Nephron progenitor cell (in vitro differentiated cells): ENCODE measurements around the gene NXT1.
"Not testable (repeated sequence)": the region's sequence is repeated elsewhere in the genome, so short reads cannot be mapped to it uniquely, and the experiment has no call there.

ENCODE experiments used
- DNase-seq: peaks from one replicate; pipeline ENCODE4 v3.0.0; 2021
- H3K27ac Mint-ChIP-seq: 2 replicates; pipeline ENCODE4 v1.8.0; 2021; ENCODE audit warnings: mild to moderate bottlenecking, moderate library complexity, mixed read lengths
- H3K27me3 Mint-ChIP-seq: 2 replicates; pipeline ENCODE4 v1.8.0; 2021; ENCODE audit warnings: mild to moderate bottlenecking, low read depth, mixed read lengths; ENCODE audit not compliant: poor library complexity
- H3K36me3 Mint-ChIP-seq: 2 replicates; pipeline ENCODE4 v1.8.0; 2021; ENCODE audit warnings: low read depth, mixed read lengths
- H3K4me1 Mint-ChIP-seq: 2 replicates; pipeline ENCODE4 v1.8.0; 2021; ENCODE audit warnings: mixed read lengths
- H3K4me3 Mint-ChIP-seq: 2 replicates; pipeline ENCODE4 v1.8.0; 2021; ENCODE audit warnings: mild to moderate bottlenecking, moderate library complexity, mixed read lengths
- H3K9me3 Mint-ChIP-seq: 2 replicates; pipeline ENCODE4 v1.8.0; 2021; ENCODE audit warnings: mild to moderate bottlenecking, moderate library complexity, mixed read lengths
- TF ChIP-seq, protein P1 (sequence below): fragments of 200-600 bp; sonication (generic); IDR thresholded peaks from 2 replicates; pipeline ENCODE4 v1.5.0; 2021; ENCODE audit warnings: antibody characterized with exemption

NXT1 gene

GRCh38 chr20:23347791-23348190 lies 2.8 kb upstream of the NXT1 start:
- H3K27ac Mint-ChIP-seq: peak overlapping the region; percentile 6
- peaks cover 59% of the 10 kb centered on the region for H3K4me1 Mint-ChIP-seq
- no peaks in the 10 kb centered on the region for H3K9me3 Mint-ChIP-seq
- H3K36me3 Mint-ChIP-seq: no peaks in the 10 kb centered on the region
- H3K27me3 Mint-ChIP-seq: peaks cover 3% of the 10 kb centered on the region
- TF ChIP-seq, protein P1, sequence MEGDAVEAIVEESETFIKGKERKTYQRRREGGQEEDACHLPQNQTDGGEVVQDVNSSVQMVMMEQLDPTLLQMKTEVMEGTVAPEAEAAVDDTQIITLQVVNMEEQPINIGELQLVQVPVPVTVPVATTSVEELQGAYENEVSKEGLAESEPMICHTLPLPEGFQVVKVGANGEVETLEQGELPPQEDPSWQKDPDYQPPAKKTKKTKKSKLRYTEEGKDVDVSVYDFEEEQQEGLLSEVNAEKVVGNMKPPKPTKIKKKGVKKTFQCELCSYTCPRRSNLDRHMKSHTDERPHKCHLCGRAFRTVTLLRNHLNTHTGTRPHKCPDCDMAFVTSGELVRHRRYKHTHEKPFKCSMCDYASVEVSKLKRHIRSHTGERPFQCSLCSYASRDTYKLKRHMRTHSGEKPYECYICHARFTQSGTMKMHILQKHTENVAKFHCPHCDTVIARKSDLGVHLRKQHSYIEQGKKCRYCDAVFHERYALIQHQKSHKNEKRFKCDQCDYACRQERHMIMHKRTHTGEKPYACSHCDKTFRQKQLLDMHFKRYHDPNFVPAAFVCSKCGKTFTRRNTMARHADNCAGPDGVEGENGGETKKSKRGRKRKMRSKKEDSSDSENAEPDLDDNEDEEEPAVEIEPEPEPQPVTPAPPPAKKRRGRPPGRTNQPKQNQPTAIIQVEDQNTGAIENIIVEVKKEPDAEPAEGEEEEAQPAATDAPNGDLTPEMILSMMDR: no peak
- H3K4me3 Mint-ChIP-seq: no peak overlapping the region
- no peak for DNase-seq

GRCh38 chr20:23348510-23348909 lies 2.1 kb upstream of the NXT1 start:
- Mint-ChIP-seq H3K27ac (peak overlapping the region; percentile 72), H3K4me1 (peaks cover 62% of the 10 kb centered on the region), H3K4me3 (peak overlapping the region; percentile 44)
- not testable (repeated sequence) for H3K36me3 Mint-ChIP-seq, H3K27me3 Mint-ChIP-seq, DNase-seq, H3K9me3 Mint-ChIP-seq

- peaks cover 2% of the 10 kb centered on the region for H3K36me3 Mint-ChIP-seq
- H3K9me3 Mint-ChIP-seq: no peaks in the 10 kb centered on the region
- peaks cover 3% of the 10 kb centered on the region for H3K27me3 Mint-ChIP-seq
- H3K4me3 Mint-ChIP-seq: peak overlapping the region; percentile 87
- DNase-seq: peak; percentile 26
- H3K27ac Mint-ChIP-seq: peak overlapping the region; percentile 100
- TF ChIP-seq, protein P1: no peak
- peaks cover 56% of the 10 kb centered on the region for H3K4me1 Mint-ChIP-seq
These were observed 1.0 kb upstream of the NXT1 start for GRCh38 chr20:23349338-23350195.

GRCh38 chr20:23350904-23351838 lies 580 bp downstream of the NXT1 start:
- Mint-ChIP-seq H3K27ac (peak overlapping the region; percentile 5), H3K4me3 (peak overlapping the region; percentile 87), H3K36me3 (peaks cover 5% of the 10 kb centered on the region)

GRCh38 chr20:23356203-23356602 lies 5.6 kb downstream of the NXT1 start:
- TF ChIP-seq, protein P1: no peak
- Mint-ChIP-seq H3K27ac (no peak overlapping the region), H3K9me3 (no peaks in the 10 kb centered on the region), H3K36me3 (peaks cover 5% of the 10 kb centered on the region), H3K4me1 (peaks cover 54% of the 10 kb centered on the region), H3K4me3 (peak overlapping the region; percentile 91), H3K27me3 (no peaks in the 10 kb centered on the region)
- DNase-seq: peak; percentile 36

More at GRCh38 chr20:23350904-23351838, 580 bp downstream of the NXT1 start:
- DNase-seq: peak; percentile 59
- Mint-ChIP-seq H3K4me1 (peaks cover 64% of the 10 kb centered on the region), H3K9me3 (no peaks in the 10 kb centered on the region), H3K27me3 (peaks cover 3% of the 10 kb centered on the region)
- TF ChIP-seq, protein P1: no peak
